Right lung (tissue), 5 donors: ENCODE data around the gene ERAP2. TPM values are rescaled to one million over a fixed set of nuclear protein-coding genes. Genes with fewer than 3 reads are reported as not detected.
"Not testable (repeated sequence)": the region's sequence is repeated elsewhere in the genome, so short reads cannot be mapped to it uniquely, and the experiment has no call there.

Source experiments
- DNase-seq, 2 donors: peaks; one replicate each; pipeline ENCODE4 v3.0.0-alpha.2; 2013
- polyA plus RNA-seq, 5 donors: library from polyadenylated mRNA; unstranded; fragments of 120-200 nt; gene quantifications; one replicate each; pipeline versions ENCODE4 v1.2.1 to v1.2.3, GENCODE V29; 2013; ENCODE audit warnings: inconsistent platforms in 1 of 5, low replicate concordance in 1 of 5; ENCODE audit not compliant: insufficient read length in 5 of 5, insufficient read depth in 1 of 5

ERAP2 gene
- polyA plus RNA-seq, 5 donors: 14.9 to 35.4 (median 23.3) TPM

DNA sequence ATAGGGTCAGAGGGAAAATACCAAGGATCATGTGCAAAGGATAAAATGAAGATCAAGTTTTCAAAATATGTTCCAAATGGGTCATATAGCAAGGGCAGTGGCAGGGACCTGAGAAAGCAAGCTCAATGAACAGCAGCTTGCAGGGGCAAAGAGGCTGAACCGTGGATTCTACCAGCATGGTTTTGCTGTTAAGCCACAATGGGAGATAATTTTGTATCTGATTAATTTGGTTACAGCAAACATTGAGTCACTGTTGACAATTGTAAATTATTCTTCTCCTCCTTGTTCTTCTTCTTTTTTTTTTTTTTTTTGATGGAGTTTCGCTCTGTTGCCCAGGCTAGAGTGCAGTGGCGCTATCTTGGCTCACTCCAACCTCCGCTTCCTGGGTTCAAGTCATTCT, 18.4 kb upstream of the ERAP2 start:
- no peak for DNase-seq

DNA sequence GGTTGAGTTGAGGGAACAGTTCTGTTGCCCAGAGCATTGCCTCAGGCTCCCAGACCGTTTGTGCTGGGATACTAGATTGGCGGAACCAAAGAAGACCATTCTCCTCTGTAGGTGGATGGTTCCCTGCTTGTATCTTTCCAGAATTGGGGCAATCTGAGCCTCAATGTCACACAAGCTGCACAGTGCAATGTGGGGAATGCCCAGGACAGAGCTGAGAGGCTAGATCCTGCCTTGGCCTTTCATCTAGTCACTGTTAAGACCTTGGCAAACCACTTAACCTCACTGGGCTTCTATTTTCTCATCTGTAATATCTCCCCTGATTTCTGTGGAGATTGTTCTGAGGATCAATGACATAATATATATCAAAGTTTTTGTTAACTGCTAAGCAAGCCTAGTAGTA, 16.9 kb upstream of the ERAP2 start:
- no peak for DNase-seq

DNA sequence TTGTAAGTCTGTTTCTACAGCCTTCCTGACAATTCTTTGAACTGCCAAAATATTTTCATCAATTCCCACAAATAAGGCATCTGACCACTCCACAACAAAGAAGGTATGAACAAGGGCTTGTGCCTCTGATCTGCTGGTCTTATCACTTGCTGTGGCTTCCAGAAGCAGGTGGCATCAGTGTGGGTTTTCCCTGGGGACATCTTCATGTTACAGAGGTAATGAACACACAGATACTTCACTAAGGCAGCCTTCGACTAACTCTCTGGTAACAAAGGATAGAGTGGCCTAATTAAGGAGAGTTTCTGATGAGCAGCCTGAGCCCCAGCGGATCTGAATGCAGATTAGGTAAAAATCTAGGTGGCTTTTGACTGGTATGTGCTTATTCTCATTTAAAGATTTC, 15.2 kb upstream of the ERAP2 start:
- no peak for DNase-seq

DNA sequence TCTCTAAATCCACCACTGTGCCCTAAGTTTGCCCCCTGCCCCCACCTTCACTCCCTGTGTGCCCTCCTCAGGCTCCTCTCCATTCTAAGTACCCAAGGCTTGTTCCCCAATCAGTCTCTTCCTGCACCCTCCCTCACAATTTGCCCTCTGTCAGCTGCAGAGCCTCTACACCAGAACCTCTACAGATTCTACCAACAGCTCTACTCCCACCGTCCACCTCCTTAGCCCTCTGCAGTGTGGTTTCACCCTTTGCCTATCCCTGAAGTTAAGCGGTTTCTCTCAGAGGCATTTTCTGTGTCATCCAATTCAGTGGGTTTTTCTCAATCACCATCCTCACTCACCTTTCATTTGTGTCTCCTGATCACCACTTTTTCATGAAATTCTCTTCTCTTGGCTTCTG, 13.2 kb upstream of the ERAP2 start:
- DNase-seq: no peak

DNA sequence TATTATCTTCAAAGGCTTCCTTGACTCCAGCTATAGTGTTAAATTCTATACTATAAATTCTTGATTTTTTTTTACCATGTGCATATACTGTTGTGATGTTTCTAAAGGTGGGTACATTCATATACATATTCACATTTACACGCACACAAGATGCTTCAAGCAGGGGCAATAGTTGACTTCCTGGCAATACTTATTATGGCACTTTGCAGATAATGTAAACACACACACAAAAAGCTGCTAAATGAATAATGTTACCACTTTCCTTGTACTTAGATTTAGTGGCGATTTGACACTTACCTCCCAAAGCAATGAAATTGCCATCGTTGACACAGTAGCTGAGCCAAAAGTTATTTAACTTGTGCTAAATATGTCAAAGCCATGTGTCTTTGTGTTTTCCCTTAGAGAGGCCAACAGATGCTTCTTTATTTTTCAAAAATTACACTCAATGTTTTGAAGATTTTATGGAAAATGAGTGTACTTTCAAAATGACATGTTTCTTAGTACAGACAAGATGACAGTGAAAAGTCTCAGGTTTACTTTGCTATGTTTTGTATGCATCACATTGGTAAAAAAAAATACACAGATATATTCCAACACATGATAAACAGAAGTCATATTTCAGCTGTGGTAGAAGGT, 12.2 kb upstream of the ERAP2 start:
- DNase-seq: no peak

DNA sequence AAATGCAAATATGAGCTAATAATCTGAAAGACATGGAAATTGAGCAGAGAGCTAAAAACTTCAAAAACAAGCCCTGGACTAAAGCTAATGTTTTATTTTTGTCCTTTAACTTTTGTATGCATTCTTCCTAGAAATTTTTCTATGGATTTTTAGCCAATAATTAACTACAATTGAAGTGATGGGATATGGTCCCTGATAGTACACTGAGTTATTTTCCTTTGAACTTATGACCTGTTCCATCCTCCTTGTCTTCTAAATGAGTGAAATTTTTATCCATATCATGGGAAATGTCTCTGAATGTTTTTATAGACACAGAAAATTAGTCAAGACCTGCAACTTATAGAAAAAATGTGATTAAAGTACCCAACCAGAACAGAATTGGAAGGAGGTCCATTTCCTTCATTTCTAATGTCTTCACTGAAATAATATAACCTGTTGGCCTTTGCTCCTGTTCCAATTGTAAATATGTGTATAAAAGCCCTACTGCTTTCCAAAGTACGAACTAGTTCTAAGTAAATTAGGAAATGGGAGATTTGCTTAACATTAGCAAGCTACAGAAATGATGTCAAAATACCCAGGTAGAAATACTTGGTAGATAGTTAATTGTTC, 11.3 kb upstream of the ERAP2 start:
- no peak for DNase-seq

DNA sequence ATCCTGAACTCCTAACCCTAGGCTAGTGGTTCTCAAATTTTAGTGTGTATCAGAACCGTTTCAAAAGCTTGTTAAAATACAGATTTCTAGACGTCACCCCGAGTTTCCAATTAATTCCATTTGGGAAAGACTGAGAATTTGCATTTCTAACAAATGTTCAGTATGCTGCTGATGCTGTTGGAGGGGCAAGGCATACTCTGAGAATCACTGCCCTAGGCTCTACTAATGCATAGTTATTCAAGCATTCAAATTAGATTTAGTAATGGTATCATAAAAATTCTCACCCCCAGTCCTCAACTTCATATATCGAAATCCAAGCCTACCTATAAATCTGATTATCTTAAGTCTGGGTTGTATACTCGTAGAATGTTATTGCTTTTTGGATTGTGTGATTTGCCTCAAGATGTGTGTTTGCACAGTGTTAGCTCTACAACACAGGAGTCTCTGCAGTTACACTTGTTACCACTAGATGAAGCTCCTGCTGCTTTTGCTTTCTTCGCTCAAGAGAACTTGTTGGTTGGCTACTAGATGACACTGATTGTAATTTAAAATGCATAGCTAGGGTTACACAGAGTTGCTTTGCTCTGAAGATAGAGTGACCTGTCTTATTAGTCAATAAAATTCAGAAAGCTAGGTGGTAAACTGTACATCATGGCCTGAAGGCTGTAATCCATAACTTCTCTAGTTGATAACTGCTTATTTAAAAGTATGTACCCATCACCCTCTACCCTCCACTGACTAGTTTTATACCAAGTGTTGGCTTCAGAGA, 7.5 kb upstream of the ERAP2 start:
- DNase-seq: peak; percentile 21 to 40

DNA sequence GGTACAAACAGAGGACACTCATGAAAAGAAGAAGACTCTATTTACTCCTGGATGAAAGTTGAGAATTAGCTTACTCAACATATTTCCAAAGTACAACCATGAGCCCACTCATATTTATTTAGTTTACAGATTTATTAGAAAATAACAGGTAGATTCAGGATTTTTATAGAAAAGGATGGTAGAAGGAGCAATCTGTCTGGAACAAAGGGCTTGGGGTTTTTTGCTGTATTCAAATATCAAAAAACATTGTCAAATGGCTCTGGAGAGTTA, 7.0 kb upstream of the ERAP2 start:
- no peak for DNase-seq

DNA sequence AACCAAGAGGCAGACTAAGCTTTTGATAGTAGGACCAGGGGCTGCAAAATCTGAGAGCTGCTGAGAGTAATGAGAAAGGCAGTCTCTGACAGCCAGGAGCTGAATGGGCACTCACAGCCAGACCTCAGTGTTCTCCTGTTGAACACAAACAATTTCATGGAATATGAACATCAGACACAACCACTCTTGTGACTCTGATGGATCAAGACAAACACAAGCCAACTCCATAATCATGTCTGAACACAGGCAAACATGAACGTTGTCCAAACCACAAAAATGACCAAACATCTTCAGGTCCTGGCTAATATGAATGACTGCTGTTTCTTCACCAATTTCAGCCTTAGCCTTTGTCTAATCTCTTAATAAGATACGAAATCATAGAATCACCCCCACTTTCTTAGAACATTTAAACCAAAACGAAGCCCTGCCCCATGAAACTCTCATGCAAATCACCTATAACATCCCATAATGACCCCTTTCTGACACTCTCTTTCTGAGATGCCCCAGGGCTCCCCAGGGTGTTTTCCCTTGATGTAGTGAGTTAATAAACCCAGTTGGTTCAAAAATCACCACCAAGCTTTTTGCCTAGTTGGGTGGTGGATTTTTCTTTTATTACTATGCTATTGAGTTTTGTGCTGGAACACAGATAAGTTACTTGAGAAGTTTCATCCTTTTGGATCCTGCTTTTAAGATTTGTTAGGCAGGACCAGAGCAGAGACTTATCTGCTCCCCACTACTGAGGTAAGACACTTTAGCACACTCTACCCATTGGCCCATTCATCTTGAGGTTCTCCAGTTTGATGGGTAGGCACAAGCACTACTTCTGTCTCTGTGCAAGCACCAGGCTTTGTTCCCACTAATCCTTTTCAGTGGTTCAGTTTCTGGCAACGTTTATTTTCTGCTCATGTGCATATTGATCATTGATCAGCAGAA, 5.9 kb upstream of the ERAP2 start:
- DNase-seq: no peak

DNA sequence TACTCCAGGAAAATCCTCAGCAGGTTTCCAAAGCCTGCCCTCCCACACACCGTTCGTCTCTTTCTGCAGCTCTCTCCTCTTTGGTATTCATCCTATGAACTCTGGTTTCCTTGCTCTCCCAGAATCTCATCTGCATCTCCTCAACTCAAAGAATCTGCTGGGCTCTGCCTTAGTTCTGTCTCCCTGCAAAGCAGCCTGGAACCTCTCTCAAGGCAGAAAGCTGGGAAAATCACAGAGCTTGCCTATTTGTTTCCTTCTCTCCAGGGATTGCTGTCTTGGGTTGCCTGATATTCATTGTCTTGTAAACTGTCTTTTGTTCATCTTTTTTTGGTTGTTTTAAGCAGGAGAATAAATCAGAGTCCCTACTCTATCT, 5.3 kb upstream of the ERAP2 start:
- no peak for DNase-seq

DNA sequence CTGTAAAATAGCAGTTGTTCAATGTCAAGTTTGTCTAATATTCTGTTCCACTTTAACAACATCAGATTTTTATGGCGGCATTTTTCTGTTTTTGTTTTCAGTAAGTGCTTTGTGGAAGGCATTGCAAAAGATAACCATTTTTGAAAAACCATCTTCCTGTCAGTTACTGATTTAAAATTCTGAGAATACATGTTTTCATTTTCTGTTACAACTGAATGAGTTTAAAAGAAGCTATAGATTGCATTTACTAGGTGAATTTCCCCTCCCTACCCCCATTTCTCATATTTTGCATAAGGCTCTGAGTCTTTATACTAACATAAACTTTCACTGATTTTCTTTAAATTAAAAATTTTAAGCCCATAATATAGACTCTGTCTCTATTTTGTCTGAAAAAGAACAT, 4.6 kb upstream of the ERAP2 start:
- DNase-seq: no peak

DNA sequence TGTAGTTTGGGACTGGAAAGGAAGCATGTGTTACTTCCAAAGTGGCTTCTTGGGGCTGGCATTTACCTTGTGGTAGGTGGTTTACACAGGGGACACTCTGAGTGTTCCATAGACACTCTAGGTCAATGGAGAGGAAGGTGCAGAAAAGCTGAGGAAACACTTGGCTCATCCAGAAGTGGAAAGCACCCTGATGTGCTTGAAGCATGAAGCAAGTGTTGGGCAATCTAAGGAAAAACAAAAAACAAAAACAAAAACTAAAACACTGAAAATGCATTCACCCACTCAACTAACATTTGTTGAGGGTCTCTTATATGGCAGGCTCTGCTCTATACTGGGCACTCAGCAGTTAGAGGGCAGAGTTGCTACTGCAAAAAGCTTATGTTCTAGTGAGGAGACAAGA, 2.9 kb upstream of the ERAP2 start:
- no peak for DNase-seq

DNA sequence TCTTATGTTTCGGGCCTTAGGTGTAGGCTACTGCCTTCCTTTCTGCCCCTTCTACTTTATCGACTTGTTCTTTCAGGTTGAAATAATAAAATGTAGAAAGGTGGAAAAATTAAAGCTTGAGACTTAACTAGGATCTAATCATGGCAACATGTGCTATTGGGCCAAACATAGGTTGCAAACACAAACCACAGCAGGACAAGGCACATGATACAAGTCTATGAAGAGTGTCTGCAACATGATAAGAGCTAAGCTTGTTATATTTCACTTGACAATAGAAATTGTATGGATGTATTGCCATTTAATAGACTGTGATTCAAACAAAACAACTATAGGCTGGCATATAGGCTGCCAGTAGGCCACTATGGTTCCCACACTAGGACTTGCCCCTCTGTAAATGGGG, 1.7 kb upstream of the ERAP2 start:
- DNase-seq: no peak

DNA sequence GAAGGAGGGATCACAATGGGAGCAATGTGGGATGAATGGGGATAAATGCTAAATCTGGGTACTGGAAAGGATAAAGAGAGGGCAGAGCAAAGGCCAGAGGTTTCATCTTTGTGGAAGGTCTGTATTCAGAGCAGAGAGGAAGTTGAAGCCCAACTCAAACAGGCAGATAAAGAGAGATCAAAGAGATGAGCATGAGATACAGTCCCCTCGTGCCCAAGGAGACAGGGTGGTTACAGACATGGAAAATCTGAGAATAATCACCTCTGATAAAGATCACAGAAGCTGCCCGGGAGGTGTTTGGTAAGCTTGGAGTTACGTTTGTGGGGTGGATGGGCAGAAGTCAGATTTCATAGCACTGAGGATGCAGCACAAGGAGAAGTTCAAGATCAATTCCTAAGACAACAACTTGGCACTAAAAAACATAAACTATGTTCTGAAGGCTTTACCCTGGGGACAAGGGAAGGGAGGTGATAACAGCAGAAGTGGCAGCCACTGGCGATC, 459 bp upstream of the ERAP2 start:
- peak in 1 of 2 donors; percentile 8 for DNase-seq

DNA sequence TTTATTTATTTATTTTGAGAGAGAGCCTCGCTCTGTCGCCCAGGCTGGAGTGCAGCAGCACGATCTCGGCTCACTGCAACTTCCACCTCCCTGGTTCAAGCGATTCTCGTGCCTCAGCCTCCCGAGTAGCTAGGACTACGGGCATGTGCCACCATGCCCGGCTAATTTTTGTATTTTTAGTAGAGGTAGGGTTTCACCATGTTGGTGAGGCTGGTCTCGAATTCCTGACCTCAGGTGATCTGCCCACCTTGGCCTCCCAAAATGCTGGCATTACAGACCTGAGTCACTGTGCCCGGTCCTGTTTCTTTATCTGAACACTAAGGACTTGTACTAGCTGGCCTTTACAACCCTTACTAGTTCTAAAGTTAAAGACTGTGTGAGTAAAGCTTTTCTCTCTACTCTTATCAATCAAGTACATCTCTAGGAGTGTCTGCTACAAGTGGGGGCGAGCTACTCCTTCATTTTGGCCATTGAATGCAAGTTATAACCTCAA, 723 bp downstream of the ERAP2 start:
- DNase-seq: not testable (repeated sequence)

DNA sequence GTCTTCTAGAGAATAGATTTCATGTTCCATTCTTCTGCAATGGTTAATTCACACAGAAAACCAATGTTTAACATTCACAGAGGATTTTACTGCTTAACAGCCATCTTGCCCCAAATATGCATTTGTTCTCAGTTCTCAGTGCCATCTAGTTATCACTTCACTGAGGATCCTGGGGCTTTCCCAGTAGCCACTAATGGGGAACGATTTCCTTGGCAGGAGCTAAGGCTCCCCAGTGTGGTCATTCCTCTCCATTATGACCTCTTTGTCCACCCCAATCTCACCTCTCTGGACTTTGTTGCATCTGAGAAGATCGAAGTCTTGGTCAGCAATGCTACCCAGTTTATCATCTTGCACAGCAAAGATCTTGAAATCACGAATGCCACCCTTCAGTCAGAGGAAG, 3.4 kb downstream of the ERAP2 start:
- no peak for DNase-seq

DNA sequence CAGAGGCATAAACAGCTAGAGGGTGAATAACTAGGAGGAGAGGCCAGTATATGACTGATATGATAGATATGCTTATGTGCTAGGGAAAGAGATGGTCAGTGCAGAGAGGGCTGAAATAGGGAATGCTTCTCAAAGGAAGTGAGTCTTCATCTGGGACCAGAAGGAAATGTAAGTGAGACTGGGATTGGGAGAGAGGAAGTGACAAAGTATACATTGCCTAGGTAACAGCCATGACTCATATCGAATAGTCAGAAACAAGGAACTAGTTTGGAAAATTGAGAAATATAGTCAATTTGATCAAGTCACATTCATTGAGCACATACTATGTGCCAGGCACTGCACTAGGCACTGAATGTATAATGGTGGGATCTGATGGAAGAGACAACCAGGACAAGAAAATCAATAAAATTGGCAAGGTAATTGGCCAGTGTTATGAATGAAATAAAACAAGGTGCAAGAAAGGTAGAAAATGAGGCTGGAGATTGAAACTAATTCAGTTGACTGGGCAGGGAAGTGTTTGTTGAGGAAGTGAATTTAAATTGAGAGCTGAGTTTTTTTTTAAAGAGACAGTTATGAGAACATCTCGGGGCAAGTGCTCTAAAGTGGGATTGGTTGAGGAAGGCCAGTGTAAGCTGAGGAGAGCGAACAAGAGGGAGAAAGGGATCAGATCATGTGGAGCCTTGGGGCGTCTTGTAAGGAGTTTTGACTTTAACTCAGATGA, 4.3 kb downstream of the ERAP2 start:
- no peak for DNase-seq

DNA sequence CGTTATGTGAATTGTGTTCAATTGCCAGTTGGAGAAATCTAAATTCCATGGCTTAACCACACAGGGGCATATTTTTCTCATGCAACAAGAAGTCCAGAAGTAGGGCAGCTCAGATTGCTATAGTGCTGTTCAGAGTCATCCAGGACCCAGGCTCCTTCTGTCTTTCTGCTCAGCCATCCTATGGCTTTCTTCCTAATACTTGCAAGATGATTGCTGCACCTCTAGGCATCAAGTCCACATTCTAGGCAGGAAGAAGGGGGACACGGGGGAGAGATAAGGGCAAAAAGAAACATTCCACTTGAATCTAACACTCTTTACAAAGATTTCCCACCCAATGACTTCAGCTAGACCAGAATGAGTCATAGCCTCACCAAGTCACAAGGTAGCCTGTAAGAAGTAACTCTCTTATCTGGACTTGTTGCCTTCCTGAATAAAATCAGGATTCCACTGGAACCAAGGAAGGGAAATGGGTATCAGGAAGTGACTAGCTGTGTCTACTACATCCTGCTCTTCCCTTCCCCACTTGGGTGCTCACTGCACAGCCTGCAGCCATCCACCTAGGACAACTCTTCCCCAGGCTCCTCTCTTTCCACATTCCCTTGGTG, 5.3 kb downstream of the ERAP2 start:
- no peak for DNase-seq

DNA sequence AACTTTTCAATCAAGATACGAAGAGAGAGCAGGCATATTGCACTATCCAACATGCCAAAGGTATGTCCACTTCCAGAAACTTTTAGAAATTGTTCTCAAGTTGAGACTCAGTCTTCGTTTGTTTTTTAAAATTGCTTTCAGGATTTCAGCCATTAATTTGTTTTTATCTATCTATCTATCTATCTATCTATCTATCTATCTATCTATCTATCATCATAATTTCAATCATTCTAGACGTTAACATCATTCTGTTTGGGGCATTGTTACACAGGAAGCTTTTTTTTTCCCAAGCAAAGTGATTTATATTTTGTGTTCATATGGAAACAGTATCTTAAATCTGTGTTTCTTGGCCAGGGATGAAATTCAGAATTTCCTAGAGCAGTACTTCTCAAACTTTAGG, 7.6 kb downstream of the ERAP2 start:
- no peak for DNase-seq

DNA sequence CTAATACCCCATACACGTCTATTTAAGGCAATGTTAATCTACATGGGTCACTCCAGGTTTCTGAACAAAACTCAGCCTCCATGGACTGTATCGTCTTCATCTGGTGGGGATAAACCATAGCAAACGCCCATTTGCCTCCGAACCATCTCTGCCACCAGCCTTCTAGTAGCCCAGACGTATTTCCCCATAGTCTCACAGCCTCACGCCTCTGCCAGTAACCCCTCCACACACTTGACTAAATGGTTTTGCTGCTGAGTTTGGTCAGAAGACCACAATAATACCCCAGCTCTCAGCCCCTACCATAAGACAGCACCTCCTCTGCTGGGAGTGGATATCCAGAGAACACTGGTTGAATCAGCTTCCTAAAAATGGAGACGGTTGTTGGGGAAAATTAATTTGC, 8.7 kb downstream of the ERAP2 start:
- no peak for DNase-seq
